ENCODE data around the gene SLC10A7.

- TF ChIP-seq POLR2AphosphoS5 (IDR thresholded peaks at IDR 0.05) (no peak), CTCF (IDR thresholded peaks at IDR 0.05) (no peak), POLR2A (IDR thresholded peaks at IDR 0.05) (no peak), EP300 (IDR thresholded peaks at IDR 0.05) (no peak)
Measured at GRCh38 chr4:146333895-146334262, 187.9 kb downstream of the SLC10A7 start.
